ENCODE data around the gene CSRP2.

The CSRP2 gene

GRCh38 chr12:76859611-76860010 is 19.2 kb downstream of the CSRP2 start:
- DNase-seq = no peak

GRCh38 chr12:76856018-76856644 is 22.7 kb downstream of the CSRP2 start:
- no peak for DNase-seq

GRCh38 chr12:76855271-76855670 is 23.5 kb downstream of the CSRP2 start:
- no peak for DNase-seq

- DNase-seq = no peak
Measured at GRCh38 chr12:76852106-76852505, 26.7 kb downstream of the CSRP2 start.

GRCh38 chr12:76848132-76848531 is 30.7 kb downstream of the CSRP2 start:
- DNase-seq = no peak

- DNase-seq = no peak
Measured at GRCh38 chr12:76847260-76847659, 31.6 kb downstream of the CSRP2 start.

- DNase-seq = no peak
Measured at GRCh38 chr12:76836633-76837032, 42.2 kb downstream of the CSRP2 start.

- no peak for DNase-seq
Measured at GRCh38 chr12:76830436-76830835, 48.4 kb downstream of the CSRP2 start.

GRCh38 chr12:76820888-76821482 is 57.8 kb downstream of the CSRP2 start:
- DNase-seq = no peak

- DNase-seq = no peak
Measured at GRCh38 chr12:76813972-76814371, 64.8 kb downstream of the CSRP2 start.

- no peak for DNase-seq
Measured at GRCh38 chr12:76813265-76813664, 65.6 kb downstream of the CSRP2 start.

- DNase-seq = no peak
Measured at GRCh38 chr12:76811976-76812375, 66.8 kb downstream of the CSRP2 start.

- DNase-seq = no peak
Measured at GRCh38 chr12:76810671-76811419, 68.0 kb downstream of the CSRP2 start.

Data from NCI-H774 (cell line).